Endothelial cell of umbilical vein (primary cell): Measurements from ENCODE around the gene CRYL1.

ENCODE experiments used
- CTCF ChIP-seq, 2 donors: IDR thresholded peaks; 1 replicate in 1 of 2; 2 replicates in 1 of 2; pipeline ENCODE4 v1.5.1; 2011; ENCODE audit warnings: low read length in 2 of 2, mild to moderate bottlenecking in 2 of 2, moderate library complexity in 2 of 2, control low read depth in 1 of 2, inconsistent platforms in 1 of 2, low read depth in 1 of 2; ENCODE audit not compliant: insufficient read depth in 1 of 2; ENCODE audit errors: extremely low read depth in 1 of 2
- MAX ChIP-seq: IDR thresholded peaks from 2 replicates; pipeline ENCODE4 v1.6.1; 2011; ENCODE audit not compliant: insufficient read depth, insufficient read length
- MYC ChIP-seq: IDR thresholded peaks from one replicate; pipeline ENCODE4 v1.6.1; 2011; ENCODE audit warnings: mild to moderate bottlenecking, low read depth, low read length
- POLR2AphosphoS5 ChIP-seq: IDR thresholded peaks from 2 replicates; pipeline ENCODE4 v1.6.1; 2012; ENCODE audit warnings: low read depth, mild to moderate bottlenecking, control low read depth, low read length, moderate library complexity; ENCODE audit not compliant: insufficient read depth

DNA sequence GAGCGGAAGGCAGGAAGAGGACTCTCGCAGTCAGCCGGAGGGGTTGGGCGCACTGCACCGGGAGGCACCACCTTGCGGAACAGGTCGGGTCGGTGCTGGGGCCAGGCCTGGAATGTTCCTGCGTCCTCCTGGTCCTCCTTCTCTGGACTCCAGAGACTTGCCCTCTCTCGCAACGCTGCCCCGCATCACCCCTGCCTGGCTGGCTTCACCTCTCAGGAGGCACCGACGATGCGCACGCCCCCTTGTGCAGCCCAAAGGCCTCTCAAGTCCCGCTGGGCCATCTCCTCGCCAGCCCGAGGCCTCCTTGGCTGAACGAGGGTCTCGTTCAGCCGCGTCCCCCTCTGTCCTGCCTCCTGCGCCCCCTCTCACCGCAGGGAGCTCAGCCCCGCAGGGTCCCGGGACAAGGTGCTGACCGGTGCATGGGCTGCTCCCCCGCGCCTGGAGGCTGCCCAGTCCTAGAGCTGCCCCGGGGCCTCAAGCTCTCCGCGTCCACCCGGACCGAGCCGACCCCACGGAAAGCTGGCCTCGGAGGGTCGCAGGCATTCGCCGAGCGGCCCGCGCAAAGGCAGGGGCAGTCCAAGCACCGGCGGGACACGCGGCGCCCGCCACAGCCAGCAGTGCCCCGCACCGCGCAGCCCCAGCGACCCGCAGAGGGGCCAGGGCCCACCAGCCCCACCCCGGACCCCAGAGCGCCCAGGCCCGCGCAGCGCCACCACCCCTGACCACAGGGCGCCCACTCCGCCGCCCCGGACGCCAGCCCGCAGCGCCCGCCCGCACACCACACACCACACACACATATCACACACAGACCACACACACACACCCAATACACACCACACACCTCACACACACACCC, 133.8 kb downstream of the CRYL1 start:
- TF ChIP-seq POLR2AphosphoS5 (no peak), CTCF (IDR thresholded peaks at IDR 0.05; ENCODE audit: extremely low read depth in 1 of 2, insufficient read depth in 1 of 2, low read depth in 1 of 2, low read length in 2 of 2) (no peak), MYC (no peak), MAX (no peak)
